HG02970 (cell line): Measurements from ENCODE around the gene EGR1.

Source experiments
- ATAC-seq: cut with Tn5 transposase; IDR thresholded peaks from one replicate; pipeline ENCODE4 v1.9.1; 2021; ENCODE audit warnings: mild to moderate bottlenecking, moderate library complexity, moderate number of reproducible peaks; ENCODE audit not compliant: unreplicated experiment, low FRiP score

Gene EGR1

DNA sequence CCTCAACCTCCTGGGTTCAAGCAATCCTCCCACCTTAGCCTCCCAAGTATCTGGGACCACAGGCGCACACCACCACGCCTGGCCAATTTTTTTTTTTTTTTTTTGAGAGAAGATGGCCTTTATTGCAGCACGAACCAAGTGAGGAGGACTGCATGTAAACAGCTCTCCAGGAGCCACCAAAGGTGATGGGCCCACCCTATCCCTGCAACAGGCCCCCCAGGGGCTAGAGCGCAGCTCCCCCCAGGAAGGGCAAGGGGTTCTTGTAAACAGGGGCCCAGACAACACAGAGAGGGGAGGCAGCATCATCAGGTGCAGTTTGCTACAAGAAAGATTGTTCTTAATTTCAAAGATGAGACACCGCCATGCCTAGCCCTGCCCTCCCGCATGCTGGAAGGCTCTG, 12.6 kb upstream of the EGR1 start:
- no peak for ATAC-seq

DNA sequence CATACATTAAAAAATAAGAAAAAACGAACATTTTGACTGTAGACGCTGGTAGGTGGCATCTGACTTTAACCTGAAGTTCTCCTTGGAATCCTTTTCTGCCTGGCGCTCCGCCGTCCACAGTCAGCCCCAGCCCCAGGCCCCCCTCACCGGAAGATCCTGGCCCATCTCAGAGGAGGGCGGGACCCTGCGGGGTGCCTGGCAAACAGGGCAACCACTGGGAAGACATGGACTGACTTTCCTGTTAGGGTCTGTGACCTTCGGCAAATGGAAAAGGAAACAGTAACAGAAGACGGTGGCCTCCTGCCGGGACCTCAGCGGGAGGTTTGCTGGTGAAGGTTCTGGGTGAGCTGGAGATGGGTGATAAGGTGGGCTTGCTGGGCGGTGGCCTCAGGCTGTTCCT, 11.7 kb upstream of the EGR1 start:
- ATAC-seq, result no peak

DNA sequence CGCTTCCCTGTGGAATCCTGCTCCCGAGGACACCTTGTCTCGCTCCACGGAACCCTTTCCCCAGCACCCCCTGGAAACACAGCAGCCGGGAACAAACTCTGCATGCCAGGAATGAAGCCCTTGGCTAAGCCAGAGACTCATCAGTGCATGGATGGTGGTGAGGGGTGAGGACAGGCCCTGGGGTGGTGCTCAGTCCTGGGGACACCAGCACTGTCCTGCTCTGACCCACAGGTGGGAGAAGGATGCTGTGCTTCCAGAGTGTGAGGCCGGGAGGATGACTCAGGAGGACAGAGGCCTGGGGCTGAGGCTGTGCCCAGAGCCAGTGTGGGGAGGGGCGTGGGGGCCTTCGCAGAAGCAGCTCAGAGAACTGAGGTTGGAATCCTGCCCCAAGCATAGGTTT, 11.2 kb upstream of the EGR1 start:
- no peak for ATAC-seq

DNA sequence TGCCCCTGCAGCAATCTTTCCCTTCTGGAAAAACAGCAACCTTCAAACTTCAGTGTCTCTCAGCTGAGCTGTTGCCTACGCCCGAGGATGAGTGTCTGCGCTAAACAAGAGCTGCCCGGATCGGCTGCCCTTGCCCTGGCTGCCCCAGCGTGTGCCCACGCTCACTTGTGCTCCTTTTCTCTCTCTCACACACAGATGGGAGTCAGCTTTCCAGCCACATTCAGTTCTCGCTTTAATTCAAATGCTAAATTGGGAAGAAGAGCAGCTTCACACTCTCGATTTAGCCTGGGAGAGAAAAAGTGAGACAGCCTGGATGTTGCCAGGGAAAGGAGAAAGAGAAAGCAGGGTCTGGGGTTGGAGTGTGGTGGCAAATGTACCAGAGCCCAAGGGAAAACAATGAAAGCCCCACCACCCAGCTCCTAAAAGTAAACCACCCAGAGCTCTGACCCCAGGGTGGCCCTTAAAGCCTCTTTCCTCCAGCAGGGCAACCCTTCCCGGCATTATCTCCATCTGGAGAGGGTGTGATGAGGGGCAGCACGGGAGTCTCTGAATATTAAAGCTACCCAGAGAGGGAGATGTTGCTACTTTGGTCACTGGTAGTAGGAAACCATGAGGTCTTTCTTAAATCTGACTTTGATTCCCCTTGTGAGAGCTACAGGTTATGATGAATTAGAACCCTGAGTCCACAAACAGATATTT, 9.9 kb upstream of the EGR1 start:
- no peak for ATAC-seq

DNA sequence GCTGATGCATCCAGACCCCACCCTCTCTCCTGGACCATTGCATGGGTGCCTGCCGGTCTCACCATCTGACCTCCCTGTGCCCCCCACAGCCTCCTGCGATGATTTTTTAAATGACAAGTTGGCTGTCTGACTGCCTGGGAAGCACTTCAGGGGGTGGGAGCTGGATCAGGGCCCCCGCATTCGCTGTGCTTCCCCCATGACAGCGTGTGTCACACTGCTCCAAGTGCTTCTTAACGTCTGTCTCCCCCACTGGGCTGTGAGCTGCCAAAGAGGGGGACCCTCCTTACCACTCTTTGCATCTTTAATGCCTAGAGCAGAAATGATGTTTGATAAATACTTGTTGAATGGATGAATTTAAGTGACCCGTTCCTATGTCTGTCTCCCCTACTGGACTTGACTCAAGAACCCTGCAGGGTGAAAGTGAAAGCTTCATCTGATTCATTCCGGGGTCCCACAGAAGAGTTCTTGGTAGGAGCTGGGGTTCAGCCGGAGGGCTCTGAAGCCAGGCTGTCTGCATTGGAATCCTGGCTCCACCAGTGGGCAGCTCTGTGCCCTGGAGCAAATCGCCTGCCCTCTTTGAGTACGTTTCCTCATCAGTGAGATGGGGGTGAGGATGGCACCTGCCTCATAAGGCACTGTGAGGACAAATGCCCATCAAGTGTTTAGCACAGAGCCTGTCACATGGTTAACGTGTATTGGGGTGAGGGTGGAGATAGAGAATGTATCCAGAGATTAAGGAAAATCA, 7.6 kb upstream of the EGR1 start:
- no peak for ATAC-seq

DNA sequence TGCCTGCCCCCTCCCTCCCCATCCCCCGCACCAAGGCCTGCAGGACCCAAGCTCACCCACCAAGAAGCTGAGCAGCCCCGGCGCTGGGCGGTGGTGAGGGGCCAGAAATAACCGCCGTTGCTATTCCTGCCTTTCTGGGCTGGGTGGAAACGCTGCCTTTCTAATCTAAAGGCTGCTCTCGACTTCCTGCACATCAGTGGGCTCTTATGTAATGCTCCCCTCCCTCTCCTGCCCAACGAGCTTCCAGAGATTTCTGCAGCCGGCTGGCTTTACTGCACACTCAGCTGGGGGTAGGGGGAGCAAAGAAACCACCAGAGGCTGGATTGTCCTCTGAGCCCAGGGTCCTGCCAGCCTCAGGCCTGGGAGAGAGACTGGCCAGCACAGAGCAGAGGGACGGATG, 6.9 kb upstream of the EGR1 start:
- ATAC-seq, result no peak

DNA sequence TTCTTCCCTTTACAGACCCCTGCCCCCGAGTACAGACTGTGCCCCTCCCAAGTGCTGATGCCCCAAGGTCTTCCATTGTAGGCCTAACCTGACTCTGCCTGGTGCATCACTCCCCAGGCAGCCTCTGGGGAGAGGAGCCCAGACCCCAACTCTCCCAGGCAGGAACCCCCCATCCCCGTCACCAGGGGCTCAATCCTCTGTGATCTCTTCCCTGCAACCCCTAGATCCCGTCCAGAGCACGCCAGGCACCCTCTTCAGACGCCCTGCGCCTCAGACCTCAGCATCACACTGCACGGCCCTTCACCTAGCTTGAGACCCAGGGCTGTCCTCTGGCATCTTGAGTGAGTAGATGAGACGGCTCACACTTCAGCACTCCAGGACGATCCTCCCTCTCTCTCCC, 6.4 kb upstream of the EGR1 start:
- no peak for ATAC-seq

DNA sequence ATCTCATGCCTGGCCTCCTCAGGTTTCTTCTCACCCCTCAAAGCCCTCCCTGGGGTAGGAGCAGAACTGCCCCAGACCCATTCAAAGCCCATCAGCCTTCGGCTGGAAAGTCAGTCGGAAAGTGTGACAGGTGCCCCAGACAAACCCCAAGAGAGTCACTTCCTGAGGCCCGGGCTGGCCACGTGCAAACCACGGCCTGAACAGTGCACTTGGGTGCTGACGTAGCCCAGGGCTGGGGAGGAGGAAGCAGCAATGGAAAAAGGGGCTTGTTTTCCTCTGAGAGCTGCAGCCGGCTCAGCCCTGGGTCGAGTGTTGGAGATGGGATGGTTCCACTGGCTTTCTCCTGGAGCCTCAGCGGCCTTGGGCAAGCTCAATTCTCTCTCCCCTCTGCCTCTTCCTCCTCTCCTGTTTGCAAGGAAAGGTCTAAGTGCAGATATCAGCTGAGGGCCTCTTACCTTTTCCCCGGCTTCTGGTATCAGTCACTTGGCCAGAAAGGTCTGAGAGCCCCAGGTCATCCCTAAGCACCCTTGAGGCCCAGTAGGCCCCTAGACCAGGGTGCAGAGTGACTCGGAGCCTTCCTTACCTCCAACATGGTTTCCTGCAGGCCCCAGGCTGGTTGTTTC, 5.9 kb upstream of the EGR1 start:
- ATAC-seq, result no peak

DNA sequence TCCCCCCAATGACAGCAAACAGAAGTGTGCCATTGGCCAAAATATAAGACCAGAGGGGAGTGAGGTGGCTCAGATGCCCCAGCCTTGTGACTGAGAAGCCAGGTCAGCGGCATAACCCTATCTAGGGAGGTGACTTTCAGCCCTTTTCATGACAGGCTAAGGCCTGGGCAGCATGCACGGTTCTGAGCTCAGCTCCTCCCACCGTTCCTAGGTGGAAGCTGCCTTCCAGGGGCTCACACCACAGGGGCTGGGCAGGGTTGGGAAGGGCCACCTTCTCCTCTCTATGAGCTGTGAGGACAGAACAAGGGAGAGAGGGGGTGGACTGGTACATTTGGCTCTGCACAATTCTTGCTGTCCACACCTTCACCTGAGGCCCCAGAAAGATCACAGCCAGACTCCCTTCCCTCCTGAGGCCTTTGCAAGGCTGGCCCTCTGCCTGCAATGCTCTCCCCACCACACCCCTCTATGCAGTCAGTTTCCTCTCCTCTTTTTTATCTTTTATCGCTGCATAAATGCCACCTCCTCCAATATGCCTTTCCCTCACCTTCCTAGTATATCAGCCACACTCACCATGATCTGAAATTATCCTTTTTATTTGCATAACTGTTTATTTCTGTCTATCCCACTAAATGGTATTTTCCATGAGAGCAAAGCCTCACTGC, 5.1 kb upstream of the EGR1 start:
- ATAC-seq, result no peak

DNA sequence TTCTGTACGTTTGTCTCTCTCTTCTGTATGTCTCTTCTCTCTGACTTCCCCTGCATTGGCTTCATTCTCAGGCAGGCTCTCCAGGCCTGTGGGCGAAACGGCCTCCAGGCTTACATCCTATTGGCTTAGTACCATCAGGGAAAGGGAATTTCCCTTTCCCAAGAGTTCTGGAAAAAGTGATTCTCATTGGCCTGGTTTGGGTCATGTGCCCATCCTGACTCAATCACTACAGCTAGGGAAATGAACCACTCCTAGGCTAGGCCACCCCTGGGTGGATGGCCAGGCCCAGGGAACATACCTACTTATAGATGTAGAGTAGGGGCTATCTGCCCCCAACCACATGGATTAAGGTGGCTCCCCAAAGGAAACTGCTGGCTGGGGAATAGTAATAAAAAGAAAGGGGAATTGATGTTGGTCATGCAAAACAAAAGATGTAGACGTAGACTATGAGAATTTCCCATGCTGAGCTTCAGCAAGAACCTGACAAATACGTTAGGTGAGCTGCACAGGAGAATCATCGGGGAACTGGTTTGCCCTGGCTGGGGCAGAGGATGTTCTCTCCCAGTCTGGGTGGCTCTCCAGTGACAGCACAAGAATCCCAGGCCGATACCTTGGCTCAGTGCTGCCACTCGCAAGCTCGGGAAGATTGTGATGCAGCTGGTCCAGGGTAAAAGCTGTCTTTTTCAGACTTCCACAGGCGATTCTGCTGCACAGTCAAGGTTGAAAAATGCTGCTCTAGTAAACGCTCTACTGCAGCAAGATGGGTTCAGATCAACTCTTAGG, 3.7 kb upstream of the EGR1 start:
- no peak for ATAC-seq

DNA sequence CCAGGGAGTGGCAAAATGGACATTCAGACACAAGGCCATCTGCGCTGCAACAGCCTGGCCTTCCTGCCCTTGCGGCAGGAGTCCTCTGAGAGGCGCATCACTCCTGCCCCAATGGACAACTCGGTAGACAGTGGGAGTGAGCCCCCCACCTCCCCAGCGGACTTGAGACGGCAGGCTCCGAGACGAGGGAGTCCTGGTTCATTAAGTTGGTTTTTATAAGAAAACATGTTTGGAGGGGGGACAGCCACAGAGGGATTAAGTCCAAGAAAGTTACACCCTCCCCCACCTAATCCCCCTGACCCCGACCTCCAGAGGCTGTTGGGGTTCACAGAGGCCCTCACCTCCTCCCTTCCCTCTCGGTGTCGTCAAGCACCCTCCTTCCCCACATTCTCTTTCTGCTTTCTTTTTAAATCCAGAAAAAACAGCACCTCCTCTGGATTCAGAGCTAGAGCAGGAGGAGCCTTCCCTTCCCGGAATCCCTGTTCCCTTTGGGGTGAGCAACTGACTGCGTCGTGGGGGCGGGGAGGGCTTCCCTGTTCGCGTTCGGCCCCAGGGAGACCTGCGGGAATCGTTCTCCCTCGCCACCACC, 1.8 kb upstream of the EGR1 start:
- ATAC-seq, result no peak

DNA sequence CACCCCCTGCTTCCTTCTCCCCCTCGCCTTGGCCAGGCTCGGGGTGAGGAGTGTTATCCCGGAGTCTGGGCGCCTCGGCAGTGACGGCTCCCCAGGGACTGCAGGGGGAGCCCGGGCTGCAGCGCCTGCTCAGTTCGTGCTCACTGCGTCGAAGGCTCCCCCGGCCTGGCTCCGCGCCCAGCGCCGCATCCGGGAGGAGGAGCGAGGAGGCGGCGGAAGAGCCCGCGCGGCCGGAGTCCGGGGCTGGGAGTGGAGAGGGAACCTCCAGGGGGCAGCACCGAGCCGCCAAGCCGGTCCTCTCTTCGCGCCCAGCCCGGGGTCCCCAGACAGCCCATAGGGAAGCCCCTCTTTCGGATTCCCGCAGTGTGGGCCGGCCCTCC, 1.3 kb upstream of the EGR1 start:
- ATAC-seq, result peak; percentile 40

DNA sequence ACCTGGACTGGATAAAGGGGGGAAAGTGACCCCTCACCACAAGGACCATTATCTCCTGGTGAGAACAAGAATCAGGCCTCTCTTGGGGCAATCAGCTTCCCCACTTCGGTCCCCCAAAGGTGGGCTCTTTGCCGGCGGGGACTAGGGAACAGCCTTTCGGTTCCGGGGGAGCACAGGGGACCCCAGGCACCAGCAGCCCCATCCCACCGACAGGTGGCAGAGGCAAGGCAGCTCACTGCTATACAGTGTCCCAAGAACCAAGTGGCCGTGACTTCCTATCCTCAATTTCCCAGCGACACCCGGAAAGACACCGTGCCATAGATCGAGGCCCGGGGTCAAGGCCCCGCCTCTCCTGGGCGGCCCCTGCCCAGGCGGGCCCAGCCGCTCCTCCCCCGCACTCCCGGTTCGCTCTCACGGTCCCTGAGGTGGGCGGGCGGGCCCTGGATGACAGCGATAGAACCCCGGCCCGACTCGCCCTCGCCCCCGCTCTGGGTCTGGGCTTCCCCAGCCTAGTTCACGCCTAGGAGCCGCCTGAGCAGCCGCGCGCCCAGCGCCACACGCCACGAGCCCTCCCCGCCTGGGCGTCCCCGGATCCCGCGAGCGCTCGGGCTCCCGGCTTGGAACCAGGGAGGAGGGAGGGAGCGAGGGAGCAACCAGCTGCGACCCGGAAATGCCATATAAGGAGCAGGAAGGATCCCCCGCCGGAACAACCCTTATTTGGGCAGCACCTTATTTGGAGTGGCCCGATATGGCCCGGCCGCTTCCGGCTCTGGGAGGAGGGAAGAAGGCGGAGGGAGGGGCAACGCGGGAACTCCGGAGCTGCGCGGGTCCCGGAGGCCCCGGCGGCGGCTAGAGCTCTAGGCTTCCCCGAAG, 655 bp upstream of the EGR1 start:
- ATAC-seq, result peak; percentile 67

DNA sequence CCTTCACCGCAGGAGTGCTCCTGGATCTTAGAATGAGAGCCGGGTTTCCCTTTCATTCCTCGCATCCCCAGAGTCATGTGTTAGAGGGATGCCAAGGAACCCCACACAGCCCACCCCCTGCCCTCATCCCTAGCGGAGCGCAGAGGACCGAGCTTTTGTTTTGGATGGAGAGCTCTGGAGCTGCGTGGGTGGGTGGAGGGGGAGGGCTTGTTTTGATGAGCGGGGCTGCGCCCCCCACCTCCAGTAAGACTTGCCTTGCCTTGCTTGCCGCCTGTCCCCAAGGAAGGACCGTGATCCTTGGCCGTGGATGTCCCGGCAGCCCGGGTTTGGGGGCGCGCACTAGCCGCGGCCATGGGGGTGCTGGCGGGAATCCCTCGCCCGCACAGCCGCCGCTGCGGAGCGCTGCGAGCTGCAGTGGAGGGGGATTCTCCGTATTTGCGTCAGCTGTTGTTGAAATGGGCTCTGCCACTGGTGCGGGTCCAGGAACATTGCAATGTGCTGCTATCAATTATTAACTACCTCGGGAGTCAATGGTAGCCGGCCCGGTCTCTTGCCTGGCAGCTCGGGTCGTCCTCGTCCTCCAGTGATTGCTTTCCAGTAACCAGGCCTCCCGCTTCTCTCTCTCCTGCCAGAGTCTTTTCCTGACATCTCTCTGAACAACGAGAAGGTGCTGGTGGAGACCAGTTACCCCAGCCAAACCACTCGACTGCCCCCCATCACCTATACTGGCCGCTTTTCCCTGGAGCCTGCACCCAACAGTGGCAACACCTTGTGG, 1.0 kb downstream of the EGR1 start:
- no peak for ATAC-seq

DNA sequence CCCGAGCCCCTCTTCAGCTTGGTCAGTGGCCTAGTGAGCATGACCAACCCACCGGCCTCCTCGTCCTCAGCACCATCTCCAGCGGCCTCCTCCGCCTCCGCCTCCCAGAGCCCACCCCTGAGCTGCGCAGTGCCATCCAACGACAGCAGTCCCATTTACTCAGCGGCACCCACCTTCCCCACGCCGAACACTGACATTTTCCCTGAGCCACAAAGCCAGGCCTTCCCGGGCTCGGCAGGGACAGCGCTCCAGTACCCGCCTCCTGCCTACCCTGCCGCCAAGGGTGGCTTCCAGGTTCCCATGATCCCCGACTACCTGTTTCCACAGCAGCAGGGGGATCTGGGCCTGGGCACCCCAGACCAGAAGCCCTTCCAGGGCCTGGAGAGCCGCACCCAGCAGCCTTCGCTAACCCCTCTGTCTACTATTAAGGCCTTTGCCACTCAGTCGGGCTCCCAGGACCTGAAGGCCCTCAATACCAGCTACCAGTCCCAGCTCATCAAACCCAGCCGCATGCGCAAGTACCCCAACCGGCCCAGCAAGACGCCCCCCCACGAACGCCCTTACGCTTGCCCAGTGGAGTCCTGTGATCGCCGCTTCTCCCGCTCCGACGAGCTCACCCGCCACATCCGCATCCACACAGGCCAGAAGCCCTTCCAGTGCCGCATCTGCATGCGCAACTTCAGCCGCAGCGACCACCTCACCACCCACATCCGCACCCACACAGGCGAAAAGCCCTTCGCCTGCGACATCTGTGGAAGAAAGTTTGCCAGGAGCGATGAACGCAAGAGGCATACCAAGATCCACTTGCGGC, 1.8 kb downstream of the EGR1 start:
- no peak for ATAC-seq

DNA sequence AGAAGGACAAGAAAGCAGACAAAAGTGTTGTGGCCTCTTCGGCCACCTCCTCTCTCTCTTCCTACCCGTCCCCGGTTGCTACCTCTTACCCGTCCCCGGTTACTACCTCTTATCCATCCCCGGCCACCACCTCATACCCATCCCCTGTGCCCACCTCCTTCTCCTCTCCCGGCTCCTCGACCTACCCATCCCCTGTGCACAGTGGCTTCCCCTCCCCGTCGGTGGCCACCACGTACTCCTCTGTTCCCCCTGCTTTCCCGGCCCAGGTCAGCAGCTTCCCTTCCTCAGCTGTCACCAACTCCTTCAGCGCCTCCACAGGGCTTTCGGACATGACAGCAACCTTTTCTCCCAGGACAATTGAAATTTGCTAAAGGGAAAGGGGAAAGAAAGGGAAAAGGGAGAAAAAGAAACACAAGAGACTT, 2.4 kb downstream of the EGR1 start:
- ATAC-seq, result no peak

DNA sequence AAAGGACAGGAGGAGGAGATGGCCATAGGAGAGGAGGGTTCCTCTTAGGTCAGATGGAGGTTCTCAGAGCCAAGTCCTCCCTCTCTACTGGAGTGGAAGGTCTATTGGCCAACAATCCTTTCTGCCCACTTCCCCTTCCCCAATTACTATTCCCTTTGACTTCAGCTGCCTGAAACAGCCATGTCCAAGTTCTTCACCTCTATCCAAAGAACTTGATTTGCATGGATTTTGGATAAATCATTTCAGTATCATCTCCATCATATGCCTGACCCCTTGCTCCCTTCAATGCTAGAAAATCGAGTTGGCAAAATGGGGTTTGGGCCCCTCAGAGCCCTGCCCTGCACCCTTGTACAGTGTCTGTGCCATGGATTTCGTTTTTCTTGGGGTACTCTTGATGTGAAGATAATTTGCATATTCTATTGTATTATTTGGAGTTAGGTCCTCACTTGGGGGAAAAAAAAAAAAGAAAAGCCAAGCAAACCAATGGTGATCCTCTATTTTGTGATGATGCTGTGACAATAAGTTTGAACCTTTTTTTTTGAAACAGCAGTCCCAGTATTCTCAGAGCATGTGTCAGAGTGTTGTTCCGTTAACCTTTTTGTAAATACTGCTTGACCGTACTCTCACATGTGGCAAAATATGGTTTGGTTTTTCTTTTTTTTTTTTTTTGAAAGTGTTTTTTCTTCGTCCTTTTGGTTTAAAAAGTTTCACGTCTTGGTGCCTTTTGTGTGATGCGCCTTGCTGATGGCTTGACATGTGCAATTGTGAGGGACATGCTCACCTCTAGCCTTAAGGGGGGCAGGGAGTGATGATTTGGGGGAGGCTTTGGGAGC, 3.1 kb downstream of the EGR1 start:
- ATAC-seq, result no peak
